ENCODE results near the gene APOBEC3F. TPM values are rescaled to one million over a fixed set of nuclear protein-coding genes. Genes with fewer than 3 reads are reported as not detected.

Gene APOBEC3F
- 8.6 and 8.7 TPM in 2 replicates for total RNA-seq

GRCh38 chr22:39040538-39041296 is at the start of gene APOBEC3F:
TSS of gene APOBEC3F (plus strand) at chr22:39040864. CDS start at chr22:39040961, 97 bp downstream.

GRCh38 chr22:39013942-39014722 is 26.5 kb upstream of the APOBEC3F start, which contains the start of gene APOBEC3C:
TSS of gene APOBEC3C (plus strand) at chr22:39014257. CDS start at chr22:39014363, 106 bp downstream.

GRCh38 chr22:39077026-39077840 is 36.6 kb downstream of the APOBEC3F start, which contains the start of gene APOBEC3G:
TSS of gene APOBEC3G (plus strand) at chr22:39077275. CDS start at chr22:39077362, 87 bp downstream.

GRCh38 chr22:39097098-39098020 is 56.7 kb downstream of the APOBEC3F start, which contains the start of gene APOBEC3H:
TSS of gene APOBEC3H (plus strand) at chr22:39097244. CDS start at chr22:39100279, 3,035 bp downstream.

Other genes starting within 250 kb of the APOBEC3F start
- 14.9 and 15.4 TPM in 2 replicates for gene DNAL4, start 246.7 kb upstream of the APOBEC3F start, total RNA-seq
- gene NPTXR, start 196.8 kb upstream of the APOBEC3F start, total RNA-seq: 0.79 and 1.1 TPM in 2 replicates
- gene CBX6, start 168.6 kb upstream of the APOBEC3F start, total RNA-seq: 57.9 and 60.9 TPM in 2 replicates
- gene APOBEC3A, start 83.3 kb upstream of the APOBEC3F start, total RNA-seq: not detected in 2 replicates
- 5.0 and 5.2 TPM in 2 replicates for gene APOBEC3B, start 58.5 kb upstream of the APOBEC3F start, total RNA-seq
- gene APOBEC3C, start 26.6 kb upstream of the APOBEC3F start, total RNA-seq: 8.3 and 12.8 TPM in 2 replicates
- gene APOBEC3D, start 19.7 kb upstream of the APOBEC3F start, total RNA-seq: 1.2 and 1.9 TPM in 2 replicates
- 10.4 and 11.0 TPM in 2 replicates for gene APOBEC3G, start 36.4 kb downstream of the APOBEC3F start, total RNA-seq
- gene APOBEC3H, start 56.4 kb downstream of the APOBEC3F start, total RNA-seq: 0.62 and 1.2 TPM in 2 replicates
- 6.2 and 8.2 TPM in 2 replicates for gene CBX7, start 111.8 kb downstream of the APOBEC3F start, total RNA-seq
- gene PDGFB, start 204.1 kb downstream of the APOBEC3F start, total RNA-seq: 1.1 and 1.3 TPM in 2 replicates

All from aortic smooth muscle cell (primary cell).